Measurements from ENCODE around the gene CSMD2.

- no peak for TF ChIP-seq POLR2A (IDR thresholded peaks at IDR 0.05)
- TF ChIP-seq CTCF (IDR thresholded peaks at IDR 0.05) = no peak
These were observed 657.4 kb downstream of the CSMD2 start for GRCh38 chr1:33507661-33508060.
